GM12801 (cell line): ENCODE measurements around the gene ZNF181.

Experiments
- TF ChIP-seq, protein P1 (sequence below): IDR thresholded peaks from one replicate; pipeline ENCODE4 v1.5.1; 2011; ENCODE audit warnings: control low read depth; ENCODE audit not compliant: insufficient read length; ENCODE audit errors: extremely low read depth

ZNF181 gene

DNA sequence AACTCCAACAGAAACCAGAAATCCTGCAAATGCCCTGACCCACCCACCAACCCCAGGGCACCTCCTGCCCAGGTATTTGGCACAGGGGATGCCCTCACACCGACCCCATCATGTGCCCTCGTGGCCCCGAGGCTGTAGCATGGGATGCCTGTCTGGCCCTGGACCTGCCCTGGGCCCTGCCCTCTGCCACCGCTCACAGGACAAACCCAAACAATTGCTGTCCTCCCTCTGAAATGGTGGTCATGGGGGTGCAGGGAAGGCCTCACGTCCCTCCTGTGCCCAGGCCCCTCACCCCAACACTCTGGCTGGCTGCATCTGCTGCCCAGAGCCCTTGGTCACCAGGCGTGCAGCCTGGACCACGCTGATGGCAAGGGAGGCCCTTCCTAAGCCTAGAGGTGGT is 2.1 kb upstream of the ZNF181 start:
- TF ChIP-seq, protein P1, sequence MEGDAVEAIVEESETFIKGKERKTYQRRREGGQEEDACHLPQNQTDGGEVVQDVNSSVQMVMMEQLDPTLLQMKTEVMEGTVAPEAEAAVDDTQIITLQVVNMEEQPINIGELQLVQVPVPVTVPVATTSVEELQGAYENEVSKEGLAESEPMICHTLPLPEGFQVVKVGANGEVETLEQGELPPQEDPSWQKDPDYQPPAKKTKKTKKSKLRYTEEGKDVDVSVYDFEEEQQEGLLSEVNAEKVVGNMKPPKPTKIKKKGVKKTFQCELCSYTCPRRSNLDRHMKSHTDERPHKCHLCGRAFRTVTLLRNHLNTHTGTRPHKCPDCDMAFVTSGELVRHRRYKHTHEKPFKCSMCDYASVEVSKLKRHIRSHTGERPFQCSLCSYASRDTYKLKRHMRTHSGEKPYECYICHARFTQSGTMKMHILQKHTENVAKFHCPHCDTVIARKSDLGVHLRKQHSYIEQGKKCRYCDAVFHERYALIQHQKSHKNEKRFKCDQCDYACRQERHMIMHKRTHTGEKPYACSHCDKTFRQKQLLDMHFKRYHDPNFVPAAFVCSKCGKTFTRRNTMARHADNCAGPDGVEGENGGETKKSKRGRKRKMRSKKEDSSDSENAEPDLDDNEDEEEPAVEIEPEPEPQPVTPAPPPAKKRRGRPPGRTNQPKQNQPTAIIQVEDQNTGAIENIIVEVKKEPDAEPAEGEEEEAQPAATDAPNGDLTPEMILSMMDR: no peak

DNA sequence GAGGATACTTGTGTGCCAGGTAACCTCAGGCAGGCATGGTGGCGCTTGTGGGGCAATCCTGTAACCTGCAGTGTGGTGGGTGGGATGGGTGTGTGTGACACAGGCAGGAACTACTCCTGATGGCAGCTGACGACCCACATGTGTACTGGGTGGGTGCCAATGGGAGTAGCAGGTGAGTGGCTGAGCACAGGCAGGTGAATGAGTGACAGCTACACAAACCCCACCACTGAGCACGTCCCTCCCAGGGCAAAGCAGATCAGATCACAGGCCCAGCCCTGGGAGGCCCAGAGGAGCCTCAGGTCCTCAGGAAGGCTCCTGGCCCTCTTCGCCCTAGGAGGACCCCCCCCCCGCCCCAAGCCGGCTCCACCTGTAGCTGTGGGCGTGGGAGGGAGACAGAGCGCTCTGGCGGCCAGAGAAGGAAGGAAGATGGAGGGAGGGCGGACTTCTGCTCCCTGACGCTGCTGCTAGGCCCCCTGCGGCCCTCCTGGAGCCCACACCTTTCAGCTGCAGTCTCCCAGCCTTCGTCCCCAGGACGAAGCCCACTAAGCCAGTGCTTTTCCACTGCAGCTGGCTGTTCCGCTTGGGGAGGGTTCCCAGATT is 1.3 kb upstream of the ZNF181 start:
- TF ChIP-seq, protein P1: no peak

DNA sequence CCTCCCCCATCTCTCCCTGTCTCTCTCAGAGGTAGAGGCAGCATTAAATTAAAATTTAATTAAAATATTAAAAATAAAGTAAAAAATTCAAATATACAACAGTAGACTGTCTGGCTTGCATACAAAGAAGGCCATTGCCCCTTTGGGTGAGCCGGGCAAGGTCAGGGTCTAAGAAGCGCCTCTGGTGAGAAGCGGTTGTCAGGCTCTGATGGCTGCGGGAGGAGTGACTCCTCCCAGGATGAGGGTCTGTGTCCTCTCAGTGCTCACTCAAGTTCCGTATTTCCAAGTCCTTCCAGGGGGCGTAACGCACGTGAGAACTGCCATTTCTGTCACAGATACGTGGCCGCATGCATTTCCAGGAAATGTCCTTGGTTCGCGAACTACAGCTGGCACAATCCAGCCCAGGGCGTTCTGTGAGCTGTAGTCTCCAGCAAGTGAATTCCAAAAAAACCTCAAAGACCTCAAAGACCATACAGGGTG is 737 bp upstream of the ZNF181 start:
- TF ChIP-seq, protein P1: no peak

DNA sequence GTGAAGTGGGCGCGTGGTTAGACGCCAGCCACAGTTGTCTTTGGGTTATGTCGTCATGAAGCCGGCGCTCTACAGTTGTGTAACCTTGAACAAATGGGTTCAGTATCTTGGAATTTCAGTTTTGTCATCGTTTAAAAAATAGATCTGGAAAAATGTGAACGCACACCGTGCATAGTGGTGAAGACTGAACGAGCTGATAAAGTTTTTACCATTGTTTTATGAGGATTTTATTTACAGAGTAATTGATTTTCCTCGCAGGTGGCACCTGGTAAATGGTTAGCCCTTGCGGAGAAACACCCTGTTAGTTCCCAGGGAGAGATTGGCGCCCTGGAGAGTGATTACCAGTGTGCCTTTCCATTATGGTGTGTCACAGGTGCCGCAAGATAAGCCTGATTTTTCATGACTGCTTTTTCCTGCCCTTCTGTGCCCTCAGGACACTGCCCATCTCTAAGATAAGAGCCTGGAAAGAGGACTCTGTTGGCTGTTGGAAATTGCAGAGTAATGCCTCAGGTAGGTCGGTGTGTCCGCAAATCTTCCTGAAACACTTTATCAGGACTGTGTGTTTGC is 577 bp downstream of the ZNF181 start:
- TF ChIP-seq, protein P1: no peak

DNA sequence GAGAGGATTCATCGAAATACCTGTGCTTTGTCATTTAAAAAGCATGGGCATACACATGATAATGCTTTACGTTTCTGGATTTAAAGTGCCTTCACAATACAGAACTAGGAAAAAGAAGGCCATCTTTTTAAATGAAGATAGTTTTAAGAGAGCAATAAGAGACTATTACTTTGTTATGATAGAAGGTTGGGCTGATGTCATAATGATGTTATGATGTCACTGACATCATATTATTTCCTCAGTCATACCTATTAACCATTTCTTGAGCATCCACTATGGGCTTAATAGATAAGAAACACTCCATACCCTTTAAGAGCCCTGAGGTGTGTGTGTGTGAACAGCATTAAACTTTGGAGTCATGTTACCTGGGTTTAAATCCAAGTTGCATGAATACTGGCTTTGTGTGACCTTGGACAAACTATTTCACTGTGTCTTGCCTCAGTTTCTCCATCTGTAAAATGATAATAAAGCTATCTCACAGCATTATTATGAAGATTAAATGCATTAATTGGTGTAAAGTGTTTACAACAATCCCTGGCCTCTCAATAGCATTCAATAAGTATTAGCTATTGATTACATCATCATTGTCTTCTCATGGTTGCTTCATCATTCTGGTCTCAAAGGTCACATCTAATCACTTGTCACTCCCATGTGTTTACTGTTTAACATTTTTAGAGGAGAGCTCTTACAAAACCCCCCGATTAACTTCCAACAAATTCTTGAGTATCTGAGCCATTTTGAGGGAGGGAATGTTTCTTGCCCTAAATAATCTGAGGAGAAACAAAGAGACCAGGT is 11.1 kb downstream of the ZNF181 start:
- TF ChIP-seq, protein P1: no peak

DNA sequence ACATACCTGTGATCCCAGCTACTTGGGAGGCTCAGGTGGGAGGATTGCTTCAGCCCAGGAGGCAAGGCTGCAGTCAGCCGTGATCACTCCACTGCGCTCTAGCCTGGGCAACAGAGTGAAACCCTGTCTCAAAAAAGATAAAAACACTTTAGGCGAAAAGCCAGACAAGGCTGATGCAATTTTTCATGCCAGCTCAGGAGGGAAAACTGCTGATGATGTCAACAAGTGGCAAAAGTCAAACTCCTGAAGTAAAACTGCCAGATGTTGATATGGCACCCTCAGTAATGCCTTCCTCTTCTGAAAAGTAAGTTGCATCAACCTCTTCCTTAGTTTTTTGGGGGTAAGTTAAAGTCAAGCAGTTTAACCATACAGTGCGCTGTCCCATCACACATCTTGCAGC is 23.4 kb downstream of the ZNF181 start:
- TF ChIP-seq, protein P1: no peak

DNA sequence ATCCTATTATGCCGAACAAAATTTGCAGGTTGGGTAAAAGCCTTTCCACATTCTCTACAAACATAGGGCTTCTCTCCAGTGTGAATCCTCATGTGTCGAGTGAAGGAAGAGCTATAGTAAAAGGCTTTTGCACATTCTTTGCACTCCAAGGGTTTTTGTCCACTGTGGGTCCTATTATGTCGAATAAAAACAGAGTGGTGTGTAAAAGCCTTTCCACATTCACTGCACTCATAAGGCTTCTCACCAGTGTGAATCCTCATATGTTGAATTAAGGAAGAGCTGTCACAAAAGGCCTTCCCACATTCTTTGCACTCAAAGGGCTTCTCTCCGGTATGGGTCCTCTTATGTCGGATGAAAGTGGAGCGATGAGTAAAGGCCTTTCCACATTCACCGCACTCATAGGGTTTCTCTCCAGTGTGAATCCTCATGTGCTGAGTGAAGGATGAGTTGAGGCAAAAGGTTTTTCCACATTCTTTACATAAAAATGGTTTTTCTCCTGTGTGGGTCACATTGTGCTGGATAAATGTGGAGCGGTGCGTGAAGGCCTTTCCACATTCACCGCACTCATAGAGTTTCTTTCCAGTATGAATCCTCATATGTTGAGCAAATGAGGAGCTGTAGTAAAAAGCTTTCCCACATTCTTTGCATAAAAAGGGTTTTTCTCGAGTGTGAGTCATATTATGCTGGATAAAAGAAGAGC is 25.3 kb downstream of the ZNF181 start:
- TF ChIP-seq, protein P1: no peak
